GM06990 (cell line): ENCODE data around the gene CALHM5.
"Not testable (repeated sequence)": the region's sequence is repeated elsewhere in the genome, so short reads cannot be mapped to it uniquely, and the experiment has no call there.

Experiments
- DNase-seq: peaks from one replicate; pipeline ENCODE4 v3.0.0-alpha.2; 2011; ENCODE audit not compliant: insufficient read length; ENCODE audit errors: extremely low read depth
- H3K27me3 ChIP-seq: replicated peaks from 2 replicates; pipeline ENCODE4 v1.6.0; 2011; ENCODE audit warnings: low read length; ENCODE audit not compliant: control insufficient read depth, insufficient read depth
- H3K36me3 ChIP-seq: 2 replicates; pipeline ENCODE4 v1.5.1; 2011; ENCODE audit warnings: low read length; ENCODE audit not compliant: control insufficient read depth, insufficient read depth
- H3K4me3 ChIP-seq: replicated peaks from 2 replicates; pipeline ENCODE4 v1.5.1; 2011; ENCODE audit warnings: low read depth, mild to moderate bottlenecking, control low read depth, low read length
- TF ChIP-seq, protein P1 (sequence below): IDR thresholded peaks from 2 replicates; pipeline ENCODE4 v1.5.1; 2011; ENCODE audit warnings: low read length, control low read depth, mild to moderate bottlenecking, inconsistent platforms; ENCODE audit not compliant: insufficient read depth, poor library complexity, severe bottlenecking

CALHM5 gene

DNA sequence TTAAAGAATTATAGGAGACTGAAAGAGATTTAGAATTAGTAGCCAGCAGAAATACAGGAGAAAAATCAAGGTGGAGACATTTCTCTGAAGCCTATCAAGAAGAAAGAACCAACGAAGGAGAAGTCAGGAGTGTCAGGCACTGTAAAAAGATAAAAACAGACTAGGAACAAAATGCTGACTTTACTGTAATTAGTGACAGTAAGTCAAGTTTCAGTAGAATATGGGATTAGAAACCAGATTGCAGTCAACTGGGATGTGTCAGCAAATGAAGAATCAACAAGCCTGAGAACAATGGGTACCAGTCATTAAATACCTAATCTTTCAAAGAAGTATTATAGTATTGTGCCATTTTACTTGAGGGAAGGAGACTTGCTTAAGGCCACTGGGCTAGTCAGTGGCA, 28.7 kb upstream of the CALHM5 start:
- Histone ChIP-seq H3K36me3 (no peaks in the 10 kb centered on the region), H3K27me3 (no peaks in the 10 kb centered on the region), H3K4me3 (no peak overlapping the region)
- TF ChIP-seq, protein P1, sequence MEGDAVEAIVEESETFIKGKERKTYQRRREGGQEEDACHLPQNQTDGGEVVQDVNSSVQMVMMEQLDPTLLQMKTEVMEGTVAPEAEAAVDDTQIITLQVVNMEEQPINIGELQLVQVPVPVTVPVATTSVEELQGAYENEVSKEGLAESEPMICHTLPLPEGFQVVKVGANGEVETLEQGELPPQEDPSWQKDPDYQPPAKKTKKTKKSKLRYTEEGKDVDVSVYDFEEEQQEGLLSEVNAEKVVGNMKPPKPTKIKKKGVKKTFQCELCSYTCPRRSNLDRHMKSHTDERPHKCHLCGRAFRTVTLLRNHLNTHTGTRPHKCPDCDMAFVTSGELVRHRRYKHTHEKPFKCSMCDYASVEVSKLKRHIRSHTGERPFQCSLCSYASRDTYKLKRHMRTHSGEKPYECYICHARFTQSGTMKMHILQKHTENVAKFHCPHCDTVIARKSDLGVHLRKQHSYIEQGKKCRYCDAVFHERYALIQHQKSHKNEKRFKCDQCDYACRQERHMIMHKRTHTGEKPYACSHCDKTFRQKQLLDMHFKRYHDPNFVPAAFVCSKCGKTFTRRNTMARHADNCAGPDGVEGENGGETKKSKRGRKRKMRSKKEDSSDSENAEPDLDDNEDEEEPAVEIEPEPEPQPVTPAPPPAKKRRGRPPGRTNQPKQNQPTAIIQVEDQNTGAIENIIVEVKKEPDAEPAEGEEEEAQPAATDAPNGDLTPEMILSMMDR = no peak
- no peak for DNase-seq

DNA sequence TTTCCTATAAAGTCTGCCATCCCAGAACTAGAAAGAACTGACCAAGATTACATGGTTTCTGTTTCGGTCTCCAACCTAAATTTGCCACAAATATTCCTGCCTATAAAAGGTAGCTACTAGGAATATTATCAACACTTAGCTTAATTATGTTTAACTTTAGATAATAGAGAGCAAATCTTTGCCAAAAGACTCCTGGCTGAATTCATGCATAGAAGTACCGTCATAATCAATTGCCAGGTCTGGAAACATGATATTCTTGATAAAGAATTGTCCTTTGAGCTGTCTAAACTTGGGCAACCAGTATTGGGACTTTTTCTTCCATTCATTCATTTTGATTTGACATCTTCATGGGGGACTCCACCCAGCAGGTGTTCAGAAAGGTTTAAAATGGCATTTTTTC, 27.8 kb upstream of the CALHM5 start:
- H3K36me3 ChIP-seq = no peaks in the 10 kb centered on the region
- no peak overlapping the region for H3K4me3 ChIP-seq
- TF ChIP-seq, protein P1 = no peak
- no peaks in the 10 kb centered on the region for H3K27me3 ChIP-seq
- DNase-seq = no peak

DNA sequence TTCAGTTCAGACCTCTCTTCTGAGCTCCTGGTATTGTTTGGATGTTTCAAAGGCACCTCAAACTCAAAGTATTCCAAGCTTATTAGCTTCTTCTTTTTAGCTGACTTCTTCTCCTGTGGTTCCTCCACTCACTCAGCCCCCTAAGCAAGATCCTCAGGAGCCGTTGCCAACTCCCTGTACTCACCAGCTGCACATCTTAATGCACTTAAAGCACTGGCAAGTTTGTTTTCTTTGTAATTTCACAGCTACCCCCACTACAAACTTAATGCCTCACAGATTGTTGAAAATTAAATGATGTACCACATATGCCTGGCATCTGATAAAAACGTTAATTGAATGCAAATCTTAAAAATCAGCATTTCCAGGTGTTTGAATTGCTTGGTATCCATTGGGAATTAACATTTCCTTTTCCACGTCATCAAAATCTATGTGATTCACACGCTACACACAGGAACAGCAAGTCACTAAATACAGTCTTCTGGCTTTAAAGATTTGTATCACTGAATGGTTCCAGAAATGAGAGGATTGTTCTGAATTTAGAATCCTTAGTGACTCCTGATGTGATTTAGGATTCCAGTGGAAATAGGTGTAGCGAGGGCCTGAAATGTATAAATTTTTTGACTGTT, 25.8 kb upstream of the CALHM5 start:
- no peaks in the 10 kb centered on the region for H3K27me3 ChIP-seq
- H3K4me3 ChIP-seq = no peak overlapping the region
- TF ChIP-seq, protein P1 = no peak
- H3K36me3 ChIP-seq = no peaks in the 10 kb centered on the region
- DNase-seq = no peak

- no peak overlapping the region for H3K4me3 ChIP-seq
- TF ChIP-seq, protein P1 = no peak
- DNase-seq = no peak
Observed at GRCh38 chr6:116491610-116492330, 19.7 kb upstream of the CALHM5 start.

DNA sequence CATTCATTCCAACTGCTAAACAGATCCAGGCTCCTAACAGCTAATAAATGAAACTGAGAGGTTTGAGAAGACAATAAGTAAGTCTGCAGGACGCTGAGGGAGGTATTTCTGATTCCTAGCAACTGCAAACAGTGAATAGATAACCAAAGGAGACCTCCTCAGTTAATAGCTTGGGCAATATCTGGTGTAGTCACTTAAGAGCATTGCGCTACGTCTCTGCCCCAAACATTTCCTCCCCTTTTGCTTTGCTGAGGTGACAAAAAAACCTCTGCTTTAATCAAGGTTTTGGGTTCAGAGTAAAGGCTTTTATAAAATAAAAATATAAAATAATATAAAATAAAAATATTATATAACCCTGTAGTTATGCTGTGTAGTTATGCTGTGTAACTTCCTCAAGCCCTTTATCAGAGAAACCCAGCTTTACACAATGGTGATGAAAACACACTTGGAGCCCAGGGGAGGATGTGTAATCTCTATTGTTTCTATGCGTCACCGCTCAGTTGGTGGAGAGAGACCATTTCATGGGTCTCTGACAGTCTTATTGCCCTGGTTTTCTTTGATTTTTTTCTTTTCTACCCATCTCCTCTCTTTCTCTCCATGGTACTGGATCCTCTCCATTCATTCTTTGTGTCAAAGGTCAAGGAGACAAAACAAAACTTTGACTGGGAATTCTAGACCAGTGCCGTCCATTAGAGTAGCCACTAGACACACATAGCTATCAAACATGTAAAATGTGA, 18.9 kb upstream of the CALHM5 start:
- TF ChIP-seq, protein P1 = no peak
- Histone ChIP-seq H3K27me3 (no peaks in the 10 kb centered on the region), H3K36me3 (no peaks in the 10 kb centered on the region), H3K4me3 (no peak overlapping the region)
- DNase-seq = no peak

More at GRCh38 chr6:116491610-116492330, 19.7 kb upstream of the CALHM5 start:
- H3K36me3 ChIP-seq = no peaks in the 10 kb centered on the region
- no peaks in the 10 kb centered on the region for H3K27me3 ChIP-seq

DNA sequence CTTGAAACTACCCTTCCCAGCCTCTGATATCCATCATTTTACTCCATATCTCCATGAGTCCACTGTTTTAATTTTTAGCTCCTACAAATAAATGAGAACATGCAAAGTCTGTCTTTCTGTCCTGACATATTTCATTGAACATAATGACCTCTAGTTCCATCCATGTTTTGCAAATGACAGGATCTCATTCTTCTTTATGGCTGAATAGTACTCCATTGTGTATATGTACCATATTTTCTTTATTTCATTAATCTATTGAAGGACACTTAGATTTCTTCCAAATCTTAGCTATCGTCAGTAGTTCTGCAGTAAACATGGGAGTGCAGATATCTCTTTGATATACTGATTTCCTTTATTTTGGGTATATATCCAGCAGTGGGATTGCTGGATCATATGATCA, 16.3 kb upstream of the CALHM5 start:
- not testable (repeated sequence) for DNase-seq, H3K4me3 ChIP-seq

More for the DNA sequence above, 16.3 kb upstream of the CALHM5 start:
- not testable (repeated sequence) for H3K27me3 ChIP-seq, H3K36me3 ChIP-seq
